ENCODE data around the gene OR5A2. TPM values are rescaled to one million over a fixed set of nuclear protein-coding genes. Genes with fewer than 3 reads are reported as not detected.

OR5A2 gene
- total and polyA plus RNA-seq, 10 of the 15 experiments (the other 5 are each of a cell fraction or from before 2014, with no cell fraction given), result not detected

- TF ChIP-seq BRCA1 (IDR thresholded peaks at IDR 0.05; ENCODE audit: low read depth, low read length) (no peak), NKRF (conservative IDR thresholded peaks at IDR 0.05) (no peak), IRF4 (IDR thresholded peaks at IDR 0.05; ENCODE audit: low read depth, low read length) (no peak), FOXM1 (IDR thresholded peaks at IDR 0.05; ENCODE audit: low read depth, low read length) (no peak), MTA3 (IDR thresholded peaks at IDR 0.05; ENCODE audit: borderline replicate concordance, low read length) (no peak), ZNF687 (IDR thresholded peaks at IDR 0.05) (no peak), JUNB (IDR thresholded peaks at IDR 0.05) (no peak)
Measured at GRCh38 chr11:59473015-59473414, 46.8 kb upstream of the OR5A2 start, which contains the start of gene OR4D10 (continued).

- WGBS (ENCODE audit: insufficient coverage, insufficient replicate concordance, low lambda C conversion rate, missing lambda C conversion rate), result 32% methylated on average over 5 of the region's 5 CpGs
- H3K4me2 ChIP-seq (ENCODE audit: control insufficient read depth, insufficient read depth), result no peak overlapping the region
- CTCF ChIA-PET, result interaction anchor here (1.2 kb wide), 1 partner anchor 64 kb away, joined by 3 read pairs; no protein-coding TSS in a partner anchor
- TF ChIP-seq ZNF274 (IDR thresholded peaks at IDR 0.05; ENCODE audit: insufficient read depth, insufficient read length), result no peak
- TF ChIP-seq BCL11A (IDR thresholded peaks at IDR 0.05; ENCODE audit: low read depth, low read length), result no peak
- no peak for TF ChIP-seq STAT3 (IDR thresholded peaks at IDR 0.05; ENCODE audit: low read depth, low read length)
- TF ChIP-seq POLR2AphosphoS2 (IDR thresholded peaks at IDR 0.05; ENCODE audit: low read depth, low read length), result no peak
- TF ChIP-seq SMAD5 (IDR thresholded peaks at IDR 0.05; ENCODE audit: low read depth), result no peak
- TF ChIP-seq CHD4 (IDR thresholded peaks at IDR 0.05), result no peak
- no peak for TF ChIP-seq CEBPZ (IDR thresholded peaks at IDR 0.05; ENCODE audit: low read depth, low read length)
- no peak for TF ChIP-seq CBX3 (IDR thresholded peaks at IDR 0.05; ENCODE audit: borderline replicate concordance, low read depth)
Measured at GRCh38 chr11:59463190-59463641, 37.0 kb upstream of the OR5A2 start.

More at GRCh38 chr11:59463190-59463641, 37.0 kb upstream of the OR5A2 start:
- Histone ChIP-seq H3K36me3 (ENCODE audit: control insufficient read depth in 2 of 2, insufficient read depth in 2 of 2, low read length in 1 of 2) (no peaks in the 10 kb centered on the region), H3K9ac (ENCODE audit: control insufficient read depth, insufficient read depth, low read length) (no peak overlapping the region), H4K20me1 (ENCODE audit: control insufficient read depth, insufficient read depth) (no peaks in the 10 kb centered on the region), H3K4me3 (no peak overlapping the region), H3K27me3 (replicated peaks in 1 of 2; ENCODE audit: control insufficient read depth in 2 of 2, insufficient read depth in 2 of 2, low read length in 1 of 2) (no peaks in the 10 kb centered on the region), H3K4me1 (ENCODE audit: control insufficient read depth, insufficient read depth, low read length) (no peaks in the 10 kb centered on the region), H2AFZ (ENCODE audit: control insufficient read depth, low read depth, low read length) (no peak overlapping the region), H3K27ac (ENCODE audit: control insufficient read depth, insufficient read depth) (no peak overlapping the region), H3K9me3 (replicated peaks; ENCODE audit: control insufficient read depth, insufficient read depth, low read length) (no peaks in the 10 kb centered on the region), H3K79me2 (ENCODE audit: control insufficient read depth, insufficient read depth, low read length) (no peaks in the 10 kb centered on the region)
- DNase-seq (ENCODE audit: low read depth, low spot score) (no peak), ATAC-seq (no peak), FAIRE-seq (no peak)
- ChIA-PET RAD21 (ENCODE audit: unreplicated experiment) (no interaction called here), SMC1A (ENCODE audit: uncharacterized antibody, unreplicated experiment) (no interaction called here), POLR2A (no interaction called here)
- in situ Hi-C loops (cut with MboI) (no loop called here), intact Hi-C loops (cut with micrococcal nuclease; ENCODE audit: unreplicated experiment) (no loop called here)
- BruUV-seq (replicated peaks), result no TSS peak

Measured in GM12878 (cell line).